HG02759 (cell line): ENCODE data around the gene CAPZB.

ENCODE experiments used
- ATAC-seq: cut with Tn5 transposase; IDR thresholded peaks from one replicate; pipeline ENCODE4 v1.9.1; 2021; ENCODE audit warnings: mild to moderate bottlenecking, moderate library complexity; ENCODE audit not compliant: unreplicated experiment

Gene CAPZB

GRCh38 chr1:19432943-19433718 lies 52.2 kb downstream of the CAPZB start:
- no peak for ATAC-seq

- ATAC-seq, result no peak
Observed at GRCh38 chr1:19430121-19431068, 54.9 kb downstream of the CAPZB start.

- no peak for ATAC-seq
Observed at GRCh38 chr1:19429611-19430010, 55.7 kb downstream of the CAPZB start.

- ATAC-seq, result no peak
Observed at GRCh38 chr1:19427087-19427781, 58.1 kb downstream of the CAPZB start.

GRCh38 chr1:19426294-19427086 lies 58.8 kb downstream of the CAPZB start:
- no peak for ATAC-seq

GRCh38 chr1:19425646-19426239 lies 59.6 kb downstream of the CAPZB start:
- no peak for ATAC-seq

- no peak for ATAC-seq
Observed at GRCh38 chr1:19424651-19425570, 60.4 kb downstream of the CAPZB start.

- ATAC-seq, result no peak
Observed at GRCh38 chr1:19423130-19423529, 62.2 kb downstream of the CAPZB start.

GRCh38 chr1:19421365-19421764 lies 64.0 kb downstream of the CAPZB start:
- no peak for ATAC-seq

- ATAC-seq, result no peak
Observed at GRCh38 chr1:19420606-19421005, 64.7 kb downstream of the CAPZB start.

GRCh38 chr1:19419691-19420090 lies 65.6 kb downstream of the CAPZB start:
- no peak for ATAC-seq

GRCh38 chr1:19418503-19418971 lies 66.8 kb downstream of the CAPZB start:
- ATAC-seq, result no peak

GRCh38 chr1:19416921-19417470 lies 68.3 kb downstream of the CAPZB start:
- no peak for ATAC-seq

- ATAC-seq, result no peak
Observed at GRCh38 chr1:19416145-19416544, 69.2 kb downstream of the CAPZB start.

- no peak for ATAC-seq
Observed at GRCh38 chr1:19414515-19415121, 70.7 kb downstream of the CAPZB start.

- no peak for ATAC-seq
Observed at GRCh38 chr1:19413999-19414398, 71.3 kb downstream of the CAPZB start.

- ATAC-seq, result no peak
Observed at GRCh38 chr1:19412654-19413053, 72.7 kb downstream of the CAPZB start.

- no peak for ATAC-seq
Observed at GRCh38 chr1:19411612-19412011, 73.7 kb downstream of the CAPZB start.
